NCI-H2171 treated with DMSO at 0.1 percent for 48 hours (cell line): ENCODE results near the gene PHLDA1.

Experiments used
- DNase-seq: peaks from one replicate; lab custom pipeline; 2025; lab: John Stamatoyannopoulos, UW

Gene PHLDA1

GRCh38 chr12:76031414-76032042 is at the start of gene PHLDA1:
TSS of gene PHLDA1 (minus strand) at chr12:76031776.
- DNase-seq: peak; percentile 93

- no peak for DNase-seq
These were observed 49.3 kb upstream of the PHLDA1 start for GRCh38 chr12:76080729-76081415.

GRCh38 chr12:76080017-76080728 is 48.6 kb upstream of the PHLDA1 start:
- DNase-seq: no peak

GRCh38 chr12:76078748-76079147 is 47.2 kb upstream of the PHLDA1 start:
- DNase-seq: no peak

GRCh38 chr12:76075448-76075847 is 43.9 kb upstream of the PHLDA1 start:
- no peak for DNase-seq

- DNase-seq: no peak
These were observed 43.2 kb upstream of the PHLDA1 start for GRCh38 chr12:76074701-76075336.

GRCh38 chr12:76073561-76073960 is 42.0 kb upstream of the PHLDA1 start:
- no peak for DNase-seq

- no peak for DNase-seq
These were observed 41.0 kb upstream of the PHLDA1 start for GRCh38 chr12:76072568-76072967.

- DNase-seq: no peak
These were observed 37.8 kb upstream of the PHLDA1 start for GRCh38 chr12:76069339-76069738.

- DNase-seq: no peak
These were observed 34.3 kb upstream of the PHLDA1 start for GRCh38 chr12:76065917-76066316.

GRCh38 chr12:76064904-76065303 is 33.3 kb upstream of the PHLDA1 start:
- no peak for DNase-seq

GRCh38 chr12:76060111-76060510 is 28.5 kb upstream of the PHLDA1 start:
- DNase-seq: no peak

- no peak for DNase-seq
These were observed 25.8 kb upstream of the PHLDA1 start for GRCh38 chr12:76057326-76057725.

- no peak for DNase-seq
These were observed 23.8 kb upstream of the PHLDA1 start for GRCh38 chr12:76055393-76055792.

- no peak for DNase-seq
These were observed 18.1 kb upstream of the PHLDA1 start for GRCh38 chr12:76049575-76050251.

GRCh38 chr12:76047742-76048141 is 16.2 kb upstream of the PHLDA1 start:
- DNase-seq: no peak

- DNase-seq: no peak
These were observed 15.5 kb upstream of the PHLDA1 start for GRCh38 chr12:76047060-76047459.

- no peak for DNase-seq
These were observed 11.8 kb upstream of the PHLDA1 start for GRCh38 chr12:76043377-76043776.

- DNase-seq: no peak
These were observed 10.6 kb upstream of the PHLDA1 start for GRCh38 chr12:76042147-76042546.

- no peak for DNase-seq
These were observed 9.8 kb upstream of the PHLDA1 start for GRCh38 chr12:76041406-76041805.

GRCh38 chr12:76040461-76040860 is 8.9 kb upstream of the PHLDA1 start:
- DNase-seq: no peak

GRCh38 chr12:76038176-76038575 is 6.6 kb upstream of the PHLDA1 start:
- DNase-seq: no peak
